A204.1 (cell line): ENCODE results near the gene SPATS1.

Experiments used
- FAIRE-seq: peaks from 2 replicates; lab custom pipeline; 2012; peaks lifted over from hg19 to GRCh38; lab: Jason Lieb, UNC

The SPATS1 gene

DNA sequence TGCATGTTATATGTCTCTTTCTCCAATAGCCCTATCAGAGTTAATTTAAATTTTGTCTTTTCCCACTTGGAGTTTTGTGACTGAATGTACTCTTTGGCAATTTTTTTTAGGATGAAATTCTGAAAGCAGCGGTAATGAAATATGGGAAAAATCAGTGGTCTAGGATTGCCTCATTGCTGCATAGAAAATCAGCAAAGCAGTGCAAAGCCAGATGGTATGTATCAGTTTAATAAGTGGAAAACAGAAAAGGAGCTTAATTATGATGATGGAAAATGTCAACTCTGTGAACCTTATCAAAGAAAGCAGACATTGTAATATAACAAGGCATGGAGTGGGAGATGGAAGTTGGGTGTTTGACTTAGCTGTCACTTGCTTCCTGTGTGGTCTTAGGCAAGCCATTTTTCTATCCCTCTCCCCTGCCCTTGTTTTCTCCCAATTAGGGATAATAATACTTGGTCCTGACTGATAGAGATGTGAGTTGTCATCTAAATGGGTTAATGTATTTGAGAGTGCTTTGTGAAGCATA, 47.8 kb downstream of the SPATS1 start:
- no peak for FAIRE-seq
